Astrocyte of the cerebellum (primary cell): ENCODE measurements around the gene ALG14.
A peak's percentile ranks its signal among the peaks of the same experiment; 100 is the strongest.

Experiments
- DNase-seq: peaks from one replicate; pipeline ENCODE4 v3.0.0-alpha.2; 2011; ENCODE audit warnings: low read depth
- H3K4me3 ChIP-seq: 2 replicates; pipeline ENCODE4 v1.5.1; 2011; ENCODE audit warnings: mild to moderate bottlenecking, low read depth, low read length, moderate library complexity
- CTCF ChIP-seq: IDR thresholded peaks from 2 replicates; pipeline ENCODE4 v1.5.1; 2012; ENCODE audit warnings: low read length, low read depth, moderate library complexity, mild to moderate bottlenecking; ENCODE audit errors: missing control alignments
- in situ Hi-C: cut with HindIII; loops from 2 replicates; pipeline ENCODE4 v1.10.0; 2017; ENCODE audit warnings: low sequenced_read_pairs

ALG14 gene

GRCh38 chr1:94935034-94935433, 137.7 kb downstream of the ALG14 start:
- no peak overlapping the region for H3K4me3 ChIP-seq
- DNase-seq = no peak
- in situ Hi-C loops = no loop called here
- TF ChIP-seq CTCF = no peak

GRCh38 chr1:94934551-94934950, 138.2 kb downstream of the ALG14 start:
- in situ Hi-C loops = no loop called here
- no peak for DNase-seq
- TF ChIP-seq CTCF = no peak
- H3K4me3 ChIP-seq = no peak overlapping the region

- in situ Hi-C loops = no loop called here
- DNase-seq = no peak
- no peak for TF ChIP-seq CTCF
- H3K4me3 ChIP-seq = no peak overlapping the region
Measured at GRCh38 chr1:94931254-94931841, 141.4 kb downstream of the ALG14 start.

GRCh38 chr1:94929351-94930217, 143.2 kb downstream of the ALG14 start:
- H3K4me3 ChIP-seq = peak overlapping the region; percentile 96
- DNase-seq = no peak
- TF ChIP-seq CTCF = no peak
- in situ Hi-C loops = no loop called here

- peak overlapping the region; percentile 96 for H3K4me3 ChIP-seq
- TF ChIP-seq CTCF = no peak
- in situ Hi-C loops = no loop called here
- DNase-seq = no peak
Measured at GRCh38 chr1:94928293-94928939, 144.3 kb downstream of the ALG14 start.

- TF ChIP-seq CTCF = no peak
- in situ Hi-C loops = no loop called here
- peak; percentile 39 for DNase-seq
- H3K4me3 ChIP-seq = peak overlapping the region; percentile 96
Measured at GRCh38 chr1:94927405-94928175, 145.2 kb downstream of the ALG14 start.
